Colonic mucosa (tissue), 4 donors: ENCODE data around the gene ELOVL2. TPM values are rescaled to one million over a fixed set of nuclear protein-coding genes. Genes with fewer than 3 reads are reported as not detected.

Experiments
- DNase-seq: peaks from one replicate; pipeline ENCODE4 v3.0.0-alpha.2; 2020
- H3K27ac ChIP-seq: fragments of 200-600 bp; one replicate; pipeline ENCODE4 v1.8.0; 2021
- H3K27me3 ChIP-seq: fragments of 200-600 bp; one replicate; pipeline ENCODE4 v1.8.0; 2021
- H3K36me3 ChIP-seq: fragments of 200-600 bp; one replicate; pipeline ENCODE4 v1.8.0; 2021
- H3K4me1 ChIP-seq: fragments of 200-600 bp; one replicate; pipeline ENCODE4 v1.8.0; 2021; ENCODE audit warnings: mild to moderate bottlenecking
- H3K4me3 ChIP-seq: fragments of 200-600 bp; one replicate; pipeline ENCODE4 v1.8.0; 2021
- H3K9ac ChIP-seq, 2 donors: one replicate each; pipeline ENCODE4 v1.7.0; 2013; ENCODE audit warnings: control low read depth in 2 of 2, low read depth in 2 of 2, low read length in 2 of 2
- H3K9me3 ChIP-seq: fragments of 200-600 bp; one replicate; pipeline ENCODE4 v1.8.0; 2021
- CTCF ChIP-seq: fragments of 200-600 bp; IDR thresholded peaks from one replicate; pipeline ENCODE4 v1.8.0; 2022; ENCODE audit warnings: antibody characterized with exemption, mild to moderate bottlenecking
- intact Hi-C: fragments of 100-400 bp; cut with DNase I; formaldehyde crosslinking; loops from one replicate; pipeline ENCODE4 v1.14.1; 2022
- total RNA-seq, 2 donors: library from RNA; stranded (reverse); fragmentation: NEBNext Ultra II Directional in 1 of 2; extraction: Animal tissue kit (Norgen Biotek cat#: 25700) in 1 of 2; gene quantifications; one replicate each; pipeline ENCODE4 v1.2.1, GENCODE V29; 2021
- donor health status: healthy.
- donor health status: DM: no; HTN: no; CAD: no.
- donor health status: DM: no; HTN: no; CAD: no.

ELOVL2 gene
- total RNA-seq, 2 donors from 2014 or later: 0.05 to 0.11 TPM

- no peaks in the 10 kb centered on the region for H3K27me3 ChIP-seq
- H3K4me3 ChIP-seq: no peak overlapping the region
- no peak for TF ChIP-seq CTCF
- H3K4me1 ChIP-seq: no peaks in the 10 kb centered on the region
- no peaks in the 10 kb centered on the region for H3K36me3 ChIP-seq
- no peaks in the 10 kb centered on the region for H3K9me3 ChIP-seq
- no peak overlapping the region for H3K27ac ChIP-seq
- H3K9ac ChIP-seq: no peak overlapping the region
- intact Hi-C loops: loop anchor here (10.0 kb wide), 1 partner anchor 602 kb away; no protein-coding TSS in a partner anchor
- DNase-seq: no peak
These were observed 32.4 kb upstream of the ELOVL2 start for GRCh38 chr6:11076540-11076939.

- Histone ChIP-seq H3K27ac (no peak overlapping the region), H3K4me1 (no peaks in the 10 kb centered on the region), H3K4me3 (no peak overlapping the region), H3K36me3 (no peaks in the 10 kb centered on the region), H3K9ac (no peak overlapping the region), H3K27me3 (no peaks in the 10 kb centered on the region), H3K9me3 (no peaks in the 10 kb centered on the region)
- intact Hi-C loops: loop anchor here (10.0 kb wide), 1 partner anchor 597 kb away; no protein-coding TSS in a partner anchor
- DNase-seq: no peak
- TF ChIP-seq CTCF: no peak
These were observed 28.0 kb upstream of the ELOVL2 start for GRCh38 chr6:11072101-11072500.

GRCh38 chr6:11069760-11070159 lies 25.7 kb upstream of the ELOVL2 start:
- Histone ChIP-seq H3K36me3 (no peaks in the 10 kb centered on the region), H3K9me3 (no peaks in the 10 kb centered on the region), H3K9ac (no peak overlapping the region), H3K27ac (no peak overlapping the region), H3K4me1 (no peaks in the 10 kb centered on the region), H3K27me3 (no peaks in the 10 kb centered on the region), H3K4me3 (no peak overlapping the region)
- no peak for TF ChIP-seq CTCF
- intact Hi-C loops: loop anchor here (10.0 kb wide), 1 partner anchor 595 kb away; no protein-coding TSS in a partner anchor
- no peak for DNase-seq

DNA sequence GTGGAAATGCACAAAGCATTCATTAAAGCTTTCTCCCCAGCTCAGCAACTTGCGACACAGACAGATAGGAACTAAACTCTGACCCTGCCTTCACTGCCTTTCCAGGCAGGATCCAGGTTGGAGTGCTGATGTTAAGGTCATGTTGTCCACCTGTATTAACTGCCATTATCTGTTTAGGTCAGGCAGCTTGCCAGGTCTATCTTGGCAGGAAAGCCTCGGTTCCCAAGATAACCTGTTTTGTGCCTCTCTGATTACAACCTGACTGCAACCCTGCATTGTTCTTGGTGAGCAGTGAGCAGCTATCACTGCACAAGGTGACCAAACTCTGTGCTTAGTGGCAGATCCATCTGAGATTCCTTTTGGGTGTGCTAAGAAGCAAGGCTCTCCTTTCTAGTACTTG lies 23.2 kb upstream of the ELOVL2 start:
- TF ChIP-seq CTCF: no peak
- no peak overlapping the region for H3K9ac ChIP-seq
- H3K4me3 ChIP-seq: no peak overlapping the region
- H3K36me3 ChIP-seq: no peaks in the 10 kb centered on the region
- intact Hi-C loops: loop anchor here (2.0 kb wide), 1 partner anchor 115 kb away; no protein-coding TSS in a partner anchor
- DNase-seq: no peak
- no peak overlapping the region for H3K27ac ChIP-seq
- H3K9me3 ChIP-seq: no peaks in the 10 kb centered on the region
- no peaks in the 10 kb centered on the region for H3K4me1 ChIP-seq
- H3K27me3 ChIP-seq: no peaks in the 10 kb centered on the region

DNA sequence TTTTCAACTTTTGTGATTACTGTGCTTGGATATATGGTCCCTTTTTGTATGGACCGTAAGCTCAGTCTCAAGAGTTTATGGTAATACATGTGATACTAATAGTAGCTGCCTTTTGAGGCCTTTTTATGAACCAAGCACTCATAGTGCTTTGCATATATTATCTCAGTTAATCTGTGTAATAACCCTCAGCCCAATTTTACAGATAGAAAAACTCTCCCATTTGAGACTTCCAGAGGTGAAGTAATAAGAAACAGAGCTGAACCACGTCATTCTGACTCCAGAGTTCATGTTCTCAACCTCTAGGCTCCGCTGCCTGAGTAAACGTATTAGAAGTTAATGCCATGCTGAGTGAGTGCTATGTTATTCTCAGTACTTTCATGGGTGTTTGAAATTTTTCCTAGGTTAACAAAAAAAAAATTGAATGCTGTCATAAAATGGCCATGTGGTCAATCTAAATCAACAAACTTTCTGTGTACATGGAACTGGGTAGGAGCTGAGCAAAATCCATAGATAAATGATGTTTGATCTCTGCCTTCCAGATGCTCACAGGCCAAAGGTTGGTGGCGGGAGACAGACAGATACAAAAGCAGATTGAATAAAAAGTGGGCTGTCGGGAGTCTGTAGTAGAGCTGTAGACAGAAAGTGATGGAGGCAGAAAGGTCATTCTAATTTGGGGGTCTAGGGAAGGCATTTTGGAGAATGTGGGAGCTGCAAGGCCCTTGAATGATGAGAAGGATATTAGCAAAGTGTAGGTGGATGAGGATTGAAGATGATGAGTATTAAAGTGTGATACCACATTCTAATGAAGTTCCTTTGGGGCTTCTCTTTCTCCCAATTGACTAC lies 22.6 kb upstream of the ELOVL2 start:
- Histone ChIP-seq H3K9me3 (no peaks in the 10 kb centered on the region), H3K27me3 (no peaks in the 10 kb centered on the region), H3K36me3 (no peaks in the 10 kb centered on the region), H3K4me3 (no peak overlapping the region), H3K4me1 (no peaks in the 10 kb centered on the region), H3K9ac (no peak overlapping the region), H3K27ac (no peak overlapping the region)
- intact Hi-C loops: loop anchor here (2.0 kb wide), 1 partner anchor 114 kb away; no protein-coding TSS in a partner anchor
- no peak for TF ChIP-seq CTCF
- no peak for DNase-seq
